ENCODE measurements around the gene RCE1.
A peak's percentile ranks its signal among the peaks of the same experiment; 100 is the strongest.

Gene RCE1

GRCh38 chr11:66845143-66845875 is 2.1 kb downstream of the RCE1 start:
- DNase-seq: no peak

DNA sequence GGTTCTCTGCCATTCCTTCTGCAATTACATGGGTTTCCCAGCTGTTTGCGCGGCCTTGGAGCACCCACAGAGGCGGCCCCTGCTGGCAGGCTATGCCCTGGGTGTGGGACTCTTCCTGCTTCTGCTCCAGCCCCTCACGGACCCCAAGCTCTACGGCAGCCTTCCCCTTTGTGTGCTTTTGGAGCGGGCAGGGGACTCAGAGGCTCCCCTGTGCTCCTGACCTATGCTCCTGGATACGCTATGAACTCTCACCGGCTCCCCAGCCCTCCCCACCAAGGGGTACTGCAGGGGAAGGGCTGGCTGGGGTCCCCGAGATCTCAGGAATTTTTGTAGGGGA is 2.6 kb downstream of the RCE1 start:
- no peak for DNase-seq

DNA sequence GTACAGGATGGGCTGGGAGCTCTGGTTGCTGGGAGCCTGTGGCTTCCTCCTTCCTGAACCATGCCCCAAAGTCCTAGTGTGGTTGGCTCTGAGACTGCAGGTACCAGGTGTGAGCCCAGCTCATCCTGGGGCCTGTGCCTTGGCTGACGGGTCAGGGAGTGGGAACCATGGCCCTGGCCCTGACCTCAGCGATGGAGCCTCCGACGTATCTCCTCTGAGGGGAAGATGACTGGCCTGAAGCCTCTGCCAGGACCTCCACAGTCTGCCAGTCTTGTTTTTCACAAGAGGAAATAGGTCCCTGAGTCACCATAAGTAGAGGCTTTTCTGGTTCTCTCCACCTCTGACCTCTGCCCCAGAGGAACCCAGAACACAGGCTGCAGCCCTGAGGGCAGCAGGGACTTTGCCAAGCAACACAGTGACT is 3.4 kb downstream of the RCE1 start:
- no peak for DNase-seq

GRCh38 chr11:66847461-66848232 is 4.4 kb downstream of the RCE1 start:
- DNase-seq: no peak

DNA sequence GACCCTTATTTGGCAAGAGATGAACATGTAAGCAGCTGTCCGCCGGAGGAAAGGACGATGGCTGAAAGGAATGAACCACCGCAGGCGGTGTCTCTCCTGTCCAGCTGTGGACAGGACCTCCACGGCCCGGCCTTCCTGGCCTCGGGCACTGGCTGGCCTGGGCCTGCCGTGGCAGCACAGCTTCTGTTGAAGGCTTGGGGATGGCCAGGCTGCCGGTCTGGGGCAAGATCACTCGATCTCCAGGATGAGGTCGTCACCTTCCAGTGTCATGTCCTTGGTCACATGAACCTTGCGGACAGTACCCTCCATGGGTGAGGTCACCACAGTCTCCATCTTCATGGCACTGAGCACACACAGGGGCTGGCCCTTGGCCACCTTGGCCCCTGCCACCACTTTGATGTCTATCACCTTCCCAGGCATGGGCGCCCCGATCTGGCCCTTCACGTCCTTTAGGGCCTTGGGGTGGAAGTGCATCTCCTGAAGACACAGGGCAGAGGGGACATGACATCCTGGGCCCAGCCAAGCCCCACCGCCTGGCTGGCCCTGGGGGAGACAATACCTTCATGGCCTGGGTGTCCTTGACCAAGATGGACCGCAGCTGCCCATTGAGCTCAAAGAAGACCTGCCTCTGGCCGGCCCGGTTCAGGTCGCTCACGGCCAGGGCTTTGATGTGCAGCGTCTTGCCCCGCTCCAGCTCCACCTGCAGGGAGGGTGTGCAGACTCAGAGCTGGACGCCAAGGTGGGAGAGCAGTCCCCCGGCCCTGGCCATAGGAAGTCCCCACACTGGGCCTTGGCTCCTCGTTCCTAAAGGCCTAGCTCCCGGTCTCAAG is 5.6 kb downstream of the RCE1 start:
- no peak for DNase-seq

- no peak for DNase-seq
These were observed 6.4 kb downstream of the RCE1 start for GRCh38 chr11:66849501-66850234.

GRCh38 chr11:66850235-66850587 is 7.0 kb downstream of the RCE1 start:
- no peak for DNase-seq

DNA sequence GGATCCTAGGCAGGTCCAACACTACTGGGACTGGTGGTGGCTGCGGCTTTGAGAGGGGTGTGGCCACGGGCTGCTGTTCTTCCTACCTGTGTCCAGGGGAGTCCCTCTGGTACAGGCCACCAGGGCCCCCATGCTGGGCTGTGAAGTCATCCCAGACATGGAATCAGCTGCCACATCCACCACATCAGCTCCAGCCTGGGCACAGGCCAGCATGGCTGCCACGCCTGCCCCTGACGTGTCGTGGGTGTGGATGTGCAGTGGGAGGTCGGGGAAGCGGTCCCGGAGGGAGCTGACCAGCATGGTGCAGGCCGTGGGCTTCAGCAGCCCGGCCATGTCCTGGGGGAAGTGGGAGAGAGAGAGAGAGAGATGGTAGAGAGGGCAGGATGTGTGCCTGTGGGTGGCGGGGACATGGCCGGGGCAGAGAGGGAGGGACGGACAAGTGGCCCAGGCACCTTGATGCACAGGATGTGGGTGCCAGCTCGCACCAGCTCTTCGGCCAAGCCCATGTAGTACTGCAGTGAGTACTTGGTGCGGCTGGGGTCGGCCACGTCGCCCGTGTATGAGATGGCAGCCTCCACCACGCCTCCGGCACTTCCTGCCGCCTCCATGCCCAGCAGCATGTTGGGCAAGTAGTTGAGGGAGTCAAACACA is 7.5 kb downstream of the RCE1 start:
- no peak for DNase-seq

- DNase-seq: no peak
These were observed 8.0 kb downstream of the RCE1 start for GRCh38 chr11:66851239-66851596.

GRCh38 chr11:66851698-66852465 is 8.6 kb downstream of the RCE1 start:
- DNase-seq: no peak

GRCh38 chr11:66852466-66853241 is 9.4 kb downstream of the RCE1 start:
- no peak for DNase-seq

DNA sequence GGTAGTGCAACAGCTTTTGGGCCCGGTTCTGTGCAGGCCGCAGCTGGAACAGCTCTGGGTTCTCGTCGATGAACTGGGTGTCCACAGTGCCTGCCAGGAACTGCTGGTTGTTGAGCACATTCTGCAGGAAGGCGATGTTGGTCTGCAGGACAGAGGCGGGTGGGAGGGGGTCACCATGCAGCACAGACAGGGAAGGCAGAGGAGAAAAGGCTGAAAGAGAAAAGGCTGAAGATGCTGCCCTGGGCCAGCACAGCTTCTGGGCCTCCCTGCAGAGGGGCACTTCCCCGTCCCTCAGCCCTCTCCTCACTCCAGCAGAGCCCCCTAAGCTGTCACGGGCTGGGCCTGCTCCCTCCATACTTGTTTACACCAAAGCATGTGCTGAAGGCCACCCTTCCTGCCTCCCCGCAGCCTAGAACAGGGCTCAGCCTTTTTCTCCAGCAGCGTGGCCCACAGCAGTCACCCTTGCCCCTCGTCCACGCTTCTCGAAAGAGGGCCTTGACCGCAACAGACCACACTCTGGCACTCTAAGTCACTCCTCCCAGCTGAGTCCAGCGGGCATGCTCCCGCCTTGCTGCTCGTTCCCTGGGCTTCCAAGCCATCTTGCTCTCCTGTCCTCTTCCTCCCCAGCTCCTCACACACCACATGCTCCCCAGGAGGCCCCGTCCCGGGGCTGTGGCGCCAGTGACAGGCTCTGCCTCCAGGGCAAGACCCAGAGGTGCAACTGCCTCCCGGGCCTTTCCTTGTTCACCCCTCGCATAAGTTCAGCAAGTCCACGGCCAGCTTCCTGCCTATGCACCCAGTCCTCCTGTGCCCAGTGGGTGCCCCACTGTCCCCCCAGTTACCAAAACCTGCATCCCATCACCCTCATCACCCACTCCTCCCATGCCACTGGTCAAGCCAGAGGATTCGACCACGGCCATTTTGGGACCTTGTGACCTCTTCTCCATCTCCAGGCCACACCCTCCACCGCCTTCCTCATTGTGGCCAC is 10.3 kb downstream of the RCE1 start:
- no peak for DNase-seq

DNA sequence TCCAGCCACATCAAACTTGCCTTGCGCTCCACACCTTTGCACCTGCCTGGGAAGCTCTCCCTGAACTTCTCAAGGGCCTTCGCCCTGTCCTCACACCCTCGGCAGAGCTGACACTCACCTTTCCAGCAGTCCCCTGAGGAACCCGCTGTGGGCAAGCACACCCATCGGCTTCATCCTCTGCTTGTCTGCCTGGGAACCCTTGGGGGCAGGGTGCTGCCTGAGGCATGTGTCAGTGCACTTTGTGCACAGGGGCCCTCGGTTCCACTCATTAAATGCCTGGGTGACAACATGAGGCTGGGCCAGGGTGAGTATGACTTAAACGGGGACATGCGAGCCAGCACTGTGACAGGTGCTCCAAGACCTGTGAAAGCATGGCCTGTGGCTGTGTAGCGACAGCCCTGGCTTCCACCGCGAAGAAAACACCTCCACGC is 11.0 kb downstream of the RCE1 start:
- no peak for DNase-seq

GRCh38 chr11:66854729-66855211 is 11.5 kb downstream of the RCE1 start:
- no peak for DNase-seq

DNA sequence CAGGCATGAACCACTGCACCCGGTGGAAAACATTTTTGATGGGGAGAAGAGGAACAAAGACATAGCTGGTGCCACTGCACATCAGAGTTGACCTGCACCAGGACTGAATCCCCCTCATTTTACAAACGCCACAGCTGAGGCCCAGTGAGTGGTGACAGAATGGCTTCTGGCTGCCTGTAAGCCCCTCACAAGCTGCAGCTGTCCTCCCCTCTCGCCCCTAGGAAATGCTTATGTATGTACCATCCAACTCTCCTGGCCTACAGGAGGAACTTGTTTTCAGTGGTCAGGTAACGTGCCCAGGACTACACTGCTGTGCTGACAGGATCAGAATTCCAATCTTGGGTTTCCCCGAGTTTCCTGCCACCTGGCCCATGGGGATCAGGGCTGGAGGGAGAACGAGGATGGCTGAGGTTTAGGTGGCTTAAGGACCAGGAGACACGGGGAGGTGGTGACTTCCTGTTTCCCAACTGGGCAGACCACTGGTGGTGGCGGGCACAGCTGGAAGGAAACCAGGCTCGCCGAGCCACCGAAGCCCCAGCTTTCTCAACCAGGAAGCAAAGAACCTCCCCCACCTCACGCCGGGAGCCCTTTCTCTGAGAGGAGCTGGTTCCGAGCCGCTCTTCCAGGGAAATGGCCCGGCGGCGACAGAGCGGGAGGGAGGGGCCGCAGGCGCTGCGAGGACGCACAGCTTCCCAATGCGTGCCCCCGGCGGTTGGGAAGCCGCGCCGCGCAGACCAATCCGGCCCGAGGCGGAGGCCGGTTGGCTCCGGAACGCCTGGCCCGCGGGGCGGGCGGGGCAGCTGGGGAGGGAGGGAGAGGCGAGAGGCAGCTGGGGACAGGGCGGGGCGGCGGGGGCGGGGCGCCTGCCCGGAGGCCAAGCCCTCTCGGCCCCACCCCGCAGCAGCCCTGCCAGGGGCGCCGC is 12.6 kb downstream of the RCE1 start:
- peak; percentile 92 for DNase-seq

GRCh38 chr11:66856496-66857233 is 13.4 kb downstream of the RCE1 start, which contains the start of gene LRFN4:
TSS of gene LRFN4 (plus strand) at chr11:66857064. CDS start at chr11:66857745, 681 bp downstream.
- peak; percentile 88 for DNase-seq

- peak; percentile 51 for DNase-seq
These were observed 14.1 kb downstream of the RCE1 start for GRCh38 chr11:66857234-66857926.

Data from NCI-H526 treated with DMSO at 0.1 percent for 48 hours (cell line).